HG02610 (cell line): Measurements from ENCODE around the gene KRABD2.
A peak's percentile ranks its signal among the peaks of the same experiment; 100 is the strongest.
"Not testable (repeated sequence)": the region's sequence is repeated elsewhere in the genome, so short reads cannot be mapped to it uniquely, and the experiment has no call there.

Source experiments
- ATAC-seq: cut with Tn5 transposase; IDR thresholded peaks from one replicate; pipeline ENCODE4 v1.9.1; 2021; ENCODE audit warnings: mild to moderate bottlenecking, moderate library complexity; ENCODE audit not compliant: unreplicated experiment

Gene KRABD2

GRCh38 chr17:8376271-8377067 is at the start of gene KRABD2:
KRABD2 (minus strand) TSS chr17:8376704.
- peak; percentile 93 for ATAC-seq

GRCh38 chr17:8421571-8421970 is 45.1 kb upstream of the KRABD2 start:
- no peak for ATAC-seq

DNA sequence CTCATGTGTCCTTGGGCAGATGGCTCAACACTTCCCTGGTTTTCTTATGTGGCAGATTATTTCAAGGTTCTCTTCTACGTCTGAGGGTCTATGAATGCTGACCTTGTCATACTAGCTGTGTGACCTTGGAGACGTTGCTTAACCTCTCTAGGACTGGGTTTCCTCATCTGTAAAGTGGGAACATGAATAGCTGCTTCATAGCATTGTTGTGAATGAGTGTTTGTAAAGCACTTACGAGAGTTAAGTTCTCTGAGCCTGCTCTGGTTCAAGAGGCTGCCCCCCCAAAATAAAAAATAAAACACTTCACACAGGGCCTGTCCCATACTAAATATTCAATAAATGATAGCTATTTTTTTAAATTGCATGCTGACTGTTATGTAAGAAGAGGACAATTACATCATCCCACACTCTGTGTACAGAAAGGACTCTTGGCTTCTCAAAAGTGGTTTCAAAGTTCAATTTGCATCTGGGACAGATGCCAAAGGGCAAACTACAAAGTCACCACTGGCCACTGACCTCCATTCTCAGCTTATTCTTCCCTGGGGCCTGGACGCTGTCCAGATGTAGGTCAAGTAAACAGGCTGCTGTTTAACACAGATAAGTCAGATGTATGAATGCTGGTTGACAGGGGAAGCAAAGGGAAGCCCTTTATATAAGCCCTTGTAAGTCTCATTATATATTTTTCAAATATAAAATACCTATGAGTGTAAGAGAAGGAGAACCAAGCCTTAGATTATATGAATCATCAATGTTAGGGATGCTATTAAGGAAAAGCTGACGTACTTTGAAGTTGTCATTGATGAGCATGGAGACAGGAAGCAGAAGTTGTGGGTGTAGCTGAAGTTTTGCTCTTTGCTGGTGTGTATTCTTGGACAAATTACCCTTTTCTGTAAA is 43.8 kb upstream of the KRABD2 start:
- no peak for ATAC-seq

DNA sequence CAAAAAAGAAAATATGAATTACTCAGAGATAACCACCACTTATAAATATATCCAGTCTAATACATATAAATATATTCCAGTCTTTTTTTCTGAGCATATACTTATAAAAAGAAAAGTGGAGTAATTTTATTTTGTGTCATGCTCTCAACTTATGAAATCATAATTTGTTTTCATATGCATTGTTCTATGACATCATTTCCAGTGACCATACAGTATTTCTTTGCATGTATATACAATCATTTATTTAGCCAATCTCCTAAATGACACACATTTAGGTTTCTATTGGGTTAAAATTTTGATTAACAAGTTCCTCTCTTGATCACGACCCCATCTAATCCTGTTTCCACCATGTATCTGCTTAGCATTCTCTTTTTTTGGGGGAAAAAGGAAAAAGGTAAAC is 42.8 kb upstream of the KRABD2 start:
- no peak for ATAC-seq

GRCh38 chr17:8418471-8418870 is 42.0 kb upstream of the KRABD2 start:
- ATAC-seq: no peak

- ATAC-seq: no peak
Observed at GRCh38 chr17:8417806-8418205, 41.3 kb upstream of the KRABD2 start.

DNA sequence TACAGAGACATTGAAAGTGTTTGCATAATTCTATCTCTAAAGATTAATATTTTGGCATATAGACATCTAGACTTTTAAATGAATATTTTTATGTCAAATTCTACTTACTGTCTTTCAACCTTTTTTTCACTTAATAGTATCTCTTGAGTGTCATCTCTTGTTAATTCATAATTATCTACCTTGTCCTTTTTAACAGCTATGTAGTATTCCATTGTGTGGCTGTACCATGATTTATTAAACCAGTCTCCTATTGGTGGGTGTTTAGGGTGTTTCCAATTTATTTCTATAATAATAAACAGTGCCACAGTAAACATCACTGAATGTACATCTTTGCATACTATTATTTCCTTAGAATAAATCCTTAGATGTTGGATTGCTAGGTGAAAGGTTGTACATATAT is 37.4 kb upstream of the KRABD2 start:
- no peak for ATAC-seq

- ATAC-seq: no peak
Observed at GRCh38 chr17:8413328-8413727, 36.8 kb upstream of the KRABD2 start.

GRCh38 chr17:8412089-8412488 is 35.6 kb upstream of the KRABD2 start:
- no peak for ATAC-seq

DNA sequence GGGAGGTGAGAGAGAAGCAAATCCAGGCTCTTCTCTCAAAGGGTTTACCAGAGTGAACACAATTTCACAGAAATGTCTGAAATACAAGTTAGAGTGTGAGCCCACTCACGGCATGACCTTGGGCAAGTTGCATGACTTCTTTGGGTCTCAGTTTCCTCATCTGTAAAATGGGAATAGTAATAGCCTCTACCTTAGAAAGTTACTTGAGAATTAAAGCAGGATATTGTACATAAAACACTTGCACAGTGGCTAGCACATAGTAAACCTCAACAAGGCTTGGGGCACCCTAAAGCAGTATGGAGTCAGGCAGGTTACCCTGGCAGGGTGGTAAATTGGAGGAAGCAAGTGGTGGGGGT is 34.4 kb upstream of the KRABD2 start:
- ATAC-seq: no peak

- no peak for ATAC-seq
Observed at GRCh38 chr17:8409966-8410882, 33.7 kb upstream of the KRABD2 start.

GRCh38 chr17:8408371-8408770 is 31.9 kb upstream of the KRABD2 start:
- ATAC-seq: no peak

- no peak for ATAC-seq
Observed at GRCh38 chr17:8406174-8406573, 29.7 kb upstream of the KRABD2 start.

- ATAC-seq: no peak
Observed at GRCh38 chr17:8405499-8406016, 29.1 kb upstream of the KRABD2 start.

DNA sequence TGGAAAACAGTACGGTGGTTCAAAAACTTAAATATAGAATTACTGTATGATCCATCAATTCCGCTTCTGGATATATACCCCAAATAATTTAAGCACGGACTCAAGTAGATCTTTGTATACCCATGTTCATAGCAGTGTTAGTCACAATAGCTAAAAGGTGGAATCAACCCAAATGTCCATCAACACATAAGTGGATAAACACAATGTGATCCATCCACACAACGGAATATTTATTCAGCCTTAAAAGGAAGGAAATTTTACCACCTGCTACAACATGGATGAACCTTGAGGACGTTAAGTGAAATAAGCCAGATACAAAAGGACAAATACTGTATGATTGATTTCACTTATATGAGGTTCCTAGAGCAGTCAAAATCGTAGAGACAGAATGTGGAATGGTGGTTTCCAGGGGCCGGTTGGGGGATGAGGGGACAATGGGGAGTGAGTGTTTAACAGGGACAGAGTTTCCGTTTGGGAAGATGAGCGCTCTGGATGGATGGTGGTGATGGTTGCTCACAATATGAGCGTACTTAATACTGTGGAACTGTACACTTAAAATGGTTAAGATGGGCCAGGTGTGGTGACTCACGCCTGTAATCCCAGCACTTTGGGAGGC is 26.5 kb upstream of the KRABD2 start:
- no peak for ATAC-seq

- no peak for ATAC-seq
Observed at GRCh38 chr17:8401107-8401506, 24.6 kb upstream of the KRABD2 start.

- no peak for ATAC-seq
Observed at GRCh38 chr17:8398980-8399379, 22.5 kb upstream of the KRABD2 start.

- ATAC-seq: no peak
Observed at GRCh38 chr17:8397636-8398035, 21.1 kb upstream of the KRABD2 start, which contains the start of gene RNF222. RNF222 (minus strand) TSS chr17:8397827; CDS start chr17:8393461, 4,366 bp downstream.

DNA sequence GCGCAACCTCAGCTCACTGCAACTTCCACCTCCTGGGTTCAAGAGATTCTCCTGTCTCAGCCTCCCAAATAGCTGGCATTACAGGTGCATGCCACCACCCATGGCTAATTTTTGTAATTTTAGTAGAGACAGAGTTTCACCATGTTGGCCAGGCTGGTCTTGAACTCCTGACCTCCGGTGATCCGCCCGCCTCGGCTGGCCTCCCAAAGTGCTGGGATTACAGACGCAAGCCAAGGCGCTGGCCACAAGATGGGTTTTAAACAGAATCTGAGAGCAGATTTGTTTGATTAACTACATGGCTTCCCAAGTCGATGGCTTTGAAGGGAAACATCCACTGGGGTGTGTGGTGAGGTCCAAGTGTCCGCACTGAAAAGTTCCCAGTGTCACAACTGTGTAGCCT is 18.0 kb upstream of the KRABD2 start:
- not testable (repeated sequence) for ATAC-seq
